ENCODE data around the gene FEZF2.

- TF ChIP-seq POLR2A (IDR thresholded peaks at IDR 0.05) (no peak), CTCF (IDR thresholded peaks at IDR 0.05) (no peak)
These were observed 12.1 kb downstream of the FEZF2 start for GRCh38 chr3:62361261-62361660.

All from testis (tissue), 2 donors.